GM23248 (cell line): ENCODE results near the gene PPARGC1A. TPM values are rescaled to one million over a fixed set of nuclear protein-coding genes. Genes with fewer than 3 reads are reported as not detected.

Experiments
- DNase-seq: peaks from one replicate; pipeline ENCODE4 v3.0.0-alpha.2; 2015
- H2AFZ ChIP-seq: fragments of 200-600 bp; sonication (generic); 2 replicates; pipeline ENCODE4 v1.6.1; 2016; ENCODE audit warnings: antibody characterized with exemption
- H3F3A ChIP-seq: fragments of 200-600 bp; sonication (generic); 2 replicates; pipeline ENCODE4 v1.6.1; 2016; ENCODE audit warnings: mild to moderate bottlenecking, antibody characterized with exemption, mixed run types; ENCODE audit not compliant: insufficient read depth
- H3K27ac ChIP-seq: fragments of 200-600 bp; sonication (generic); 2 replicates; pipeline ENCODE4 v1.5.1; 2016; ENCODE audit warnings: mild to moderate bottlenecking
- H3K27me3 ChIP-seq: fragments of 200-600 bp; sonication (generic); replicated peaks from 2 replicates; pipeline ENCODE4 v1.6.1; 2016; ENCODE audit warnings: mild to moderate bottlenecking; ENCODE audit not compliant: insufficient read depth
- H3K36me3 ChIP-seq: fragments of 200-600 bp; sonication (generic); 2 replicates; pipeline ENCODE4 v1.6.1; 2016; ENCODE audit warnings: low read depth, mild to moderate bottlenecking
- H3K4me1 ChIP-seq: fragments of 200-600 bp; sonication (generic); 2 replicates; pipeline ENCODE4 v1.6.1; 2016; ENCODE audit warnings: mild to moderate bottlenecking; ENCODE audit not compliant: insufficient read depth
- H3K4me2 ChIP-seq: fragments of 200-600 bp; sonication (generic); one replicate; pipeline ENCODE4 v1.6.1; 2016; ENCODE audit warnings: mild to moderate bottlenecking; ENCODE audit not compliant: unreplicated experiment
- H3K4me3 ChIP-seq: fragments of 200-600 bp; sonication (generic); 2 replicates; pipeline ENCODE4 v1.5.1; 2016; ENCODE audit warnings: mild to moderate bottlenecking
- H3K79me2 ChIP-seq: fragments of 200-600 bp; sonication (generic); 2 replicates; pipeline ENCODE4 v1.6.1; 2016; ENCODE audit warnings: mild to moderate bottlenecking; ENCODE audit not compliant: insufficient read depth
- H3K9ac ChIP-seq: fragments of 200-600 bp; sonication (generic); 2 replicates; pipeline ENCODE4 v1.6.1; 2016; ENCODE audit warnings: mild to moderate bottlenecking
- H3K9me2 ChIP-seq: fragments of 200-600 bp; sonication (generic); 2 replicates; pipeline ENCODE4 v1.6.1; 2016; ENCODE audit warnings: mixed run types, mild to moderate bottlenecking, moderate library complexity; ENCODE audit not compliant: insufficient read depth
- H3K9me3 ChIP-seq: fragments of 200-600 bp; sonication (generic); one replicate; pipeline ENCODE4 v1.6.1; 2017; ENCODE audit warnings: low read depth
- H4K20me1 ChIP-seq: fragments of 200-600 bp; sonication (generic); 2 replicates; pipeline ENCODE4 v1.6.0; 2016; ENCODE audit not compliant: insufficient read depth
- EZH2 ChIP-seq: fragments of 200-600 bp; sonication (generic); IDR thresholded peaks from 2 replicates; pipeline ENCODE4 v1.6.1; 2018; ENCODE audit warnings: antibody characterized with exemption, mild to moderate bottlenecking; ENCODE audit not compliant: insufficient read depth, poor library complexity, severe bottlenecking
- EZH2phosphoT487 ChIP-seq: fragments of 200-600 bp; sonication (generic); IDR thresholded peaks from 2 replicates; pipeline ENCODE4 v1.6.1; 2018; ENCODE audit warnings: antibody characterized with exemption, moderate library complexity, mild to moderate bottlenecking, low read depth; ENCODE audit not compliant: insufficient read depth
- WGBS, 2 experiments: methylation state at CpG; one replicate each; pipeline ENCODE4 v1.1.6; 2015 to 2017; ENCODE audit warnings: low lambda C conversion rate in 2 of 2, low coverage in 1 of 2; ENCODE audit errors: missing lambda C conversion rate in 2 of 2; 5-methylcytosine and 5-hydroxymethylcytosine counted together
- in situ Hi-C: fragments of 300-500 bp; cut with MboI; formaldehyde crosslinking; loops from 2 replicates; pipeline ENCODE4 v1.15.0; 2020
- polyA plus RNA-seq: library from polyadenylated mRNA; unstranded; fragments of >200 nt; fragmentation: Nextera tagmentation; extraction: Ambion mirVana; gene quantifications from 2 replicates; pipeline ENCODE4 v1.2.1, GENCODE V29; 2016
- total RNA-seq: library from RNA; depleted of rRNA; stranded (reverse); fragments of >200 nt; shearing (Covaris generic); gene quantifications from 2 replicates; pipeline ENCODE4 v1.2.3, GENCODE V29; 2014

PPARGC1A gene
- total and polyA plus RNA-seq, 2 experiments from 2014 or later: not detected

- DNase-seq: no peak
- Histone ChIP-seq H2AFZ (no peak overlapping the region), H3K4me2 (no peak overlapping the region), H3K79me2 (no peaks in the 10 kb centered on the region), H3K9me3 (no peaks in the 10 kb centered on the region), H3K9ac (no peak overlapping the region), H3K9me2 (no peaks in the 10 kb centered on the region), H3K36me3 (no peaks in the 10 kb centered on the region), H3K4me3 (no peak overlapping the region), H4K20me1 (no peaks in the 10 kb centered on the region), H3K27me3 (no peaks in the 10 kb centered on the region), H3F3A (no peaks in the 10 kb centered on the region), H3K4me1 (no peaks in the 10 kb centered on the region), H3K27ac (no peak overlapping the region)
- TF ChIP-seq EZH2: no peak
- TF ChIP-seq EZH2phosphoT487: no peak
- 32 to 37% methylated on average over 7 of the region's 7 CpGs for WGBS, 2 experiments
- in situ Hi-C loops: no loop called here
These were observed 71.6 kb downstream of the PPARGC1A start for GRCh38 chr4:23818097-23818885.

- Histone ChIP-seq H4K20me1 (no peaks in the 10 kb centered on the region), H3K4me2 (no peak overlapping the region), H3K9ac (no peak overlapping the region), H3K79me2 (no peaks in the 10 kb centered on the region), H3K4me1 (no peaks in the 10 kb centered on the region), H3K36me3 (no peaks in the 10 kb centered on the region), H2AFZ (no peak overlapping the region), H3K27me3 (no peaks in the 10 kb centered on the region), H3F3A (no peaks in the 10 kb centered on the region), H3K9me3 (no peaks in the 10 kb centered on the region), H3K9me2 (no peaks in the 10 kb centered on the region), H3K4me3 (no peak overlapping the region), H3K27ac (no peak overlapping the region)
- DNase-seq: no peak
- in situ Hi-C loops: no loop called here
- WGBS, 2 experiments: 60 to 67% methylated on average over 8 of the region's 8 CpGs
- TF ChIP-seq EZH2: no peak
- TF ChIP-seq EZH2phosphoT487: no peak
These were observed 74.7 kb downstream of the PPARGC1A start for GRCh38 chr4:23814996-23815660.

- 52 to 65% methylated on average over 2 of the region's 2 CpGs for WGBS, 2 experiments
These were observed 75.3 kb downstream of the PPARGC1A start for GRCh38 chr4:23814587-23814986.

GRCh38 chr4:23811161-23811560, 78.7 kb downstream of the PPARGC1A start:
- Histone ChIP-seq H3K36me3 (no peaks in the 10 kb centered on the region), H3K27ac (no peak overlapping the region), H3K9me2 (no peaks in the 10 kb centered on the region), H3K9me3 (no peaks in the 10 kb centered on the region), H3K9ac (no peak overlapping the region), H3K79me2 (no peaks in the 10 kb centered on the region), H3K4me1 (no peaks in the 10 kb centered on the region), H2AFZ (no peak overlapping the region), H3K27me3 (no peaks in the 10 kb centered on the region), H3F3A (no peaks in the 10 kb centered on the region), H3K4me2 (no peak overlapping the region), H3K4me3 (no peak overlapping the region), H4K20me1 (no peaks in the 10 kb centered on the region)
- WGBS, 2 experiments: 72 to 75% methylated on average over 2 of the region's 2 CpGs
- in situ Hi-C loops: no loop called here
- no peak for TF ChIP-seq EZH2
- DNase-seq: no peak

More at GRCh38 chr4:23814587-23814986, 75.3 kb downstream of the PPARGC1A start:
- Histone ChIP-seq H3K9me2 (no peaks in the 10 kb centered on the region), H3K4me2 (no peak overlapping the region), H3K4me3 (no peak overlapping the region), H3K36me3 (no peaks in the 10 kb centered on the region), H3K79me2 (no peaks in the 10 kb centered on the region), H3K4me1 (no peaks in the 10 kb centered on the region), H3K27me3 (no peaks in the 10 kb centered on the region), H3F3A (no peaks in the 10 kb centered on the region), H2AFZ (no peak overlapping the region), H3K27ac (no peak overlapping the region), H3K9me3 (no peaks in the 10 kb centered on the region), H3K9ac (no peak overlapping the region), H4K20me1 (no peaks in the 10 kb centered on the region)
- no peak for DNase-seq
- in situ Hi-C loops: no loop called here
- TF ChIP-seq EZH2 (no peak), EZH2phosphoT487 (no peak)
